ENCODE data around the gene POLR2H.

Gene POLR2H

DNA sequence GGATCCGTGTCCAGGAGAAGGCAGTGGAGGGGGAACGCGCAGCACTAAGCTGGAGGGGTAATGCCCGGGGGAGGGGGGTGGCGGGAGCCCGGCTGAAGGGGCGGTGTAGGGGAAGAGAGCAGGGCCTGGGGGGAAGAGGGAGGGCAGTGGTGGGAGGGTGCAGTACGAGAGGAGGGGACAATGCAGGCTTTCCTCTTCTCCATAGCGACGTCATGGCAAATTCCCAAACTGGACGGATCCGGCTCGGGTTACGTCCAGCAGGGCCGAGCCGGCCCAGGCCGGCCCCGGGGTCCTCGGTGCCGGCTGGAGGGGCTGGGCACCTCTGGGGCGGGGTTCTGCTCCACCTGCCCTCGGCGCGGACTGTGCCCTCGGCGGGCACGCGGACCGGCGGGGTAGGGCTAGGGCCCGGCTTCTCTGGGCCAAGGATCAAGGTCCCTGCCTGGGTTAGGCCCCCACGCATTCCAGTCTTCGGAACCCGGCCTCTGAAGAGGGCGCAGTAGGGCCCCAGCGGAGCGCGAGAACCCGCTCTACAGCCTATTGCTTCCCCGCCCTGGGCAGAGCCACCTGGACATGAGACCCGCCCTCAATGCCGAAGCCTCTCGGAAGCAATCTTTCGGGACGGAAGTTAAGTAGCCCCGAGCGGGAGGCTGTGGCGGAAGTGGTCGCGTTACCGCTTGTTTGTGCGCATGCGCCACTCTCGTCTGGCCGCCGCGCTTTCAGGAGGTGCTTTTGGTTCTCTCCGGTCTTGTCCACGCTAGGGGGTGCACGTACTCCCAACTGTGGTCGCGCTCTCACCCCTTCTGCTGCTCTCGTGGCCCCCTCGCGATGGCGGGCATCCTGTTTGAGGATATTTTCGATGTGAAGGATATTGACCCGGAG, 1.4 kb downstream of the POLR2H start:
- H3K4me3 ChIP-seq (ENCODE audit: low read length): peak overlapping the region; percentile 86
- no peak for TF ChIP-seq ZNF274 (IDR thresholded peaks at IDR 0.05; ENCODE audit: low read depth, low read length)

DNA sequence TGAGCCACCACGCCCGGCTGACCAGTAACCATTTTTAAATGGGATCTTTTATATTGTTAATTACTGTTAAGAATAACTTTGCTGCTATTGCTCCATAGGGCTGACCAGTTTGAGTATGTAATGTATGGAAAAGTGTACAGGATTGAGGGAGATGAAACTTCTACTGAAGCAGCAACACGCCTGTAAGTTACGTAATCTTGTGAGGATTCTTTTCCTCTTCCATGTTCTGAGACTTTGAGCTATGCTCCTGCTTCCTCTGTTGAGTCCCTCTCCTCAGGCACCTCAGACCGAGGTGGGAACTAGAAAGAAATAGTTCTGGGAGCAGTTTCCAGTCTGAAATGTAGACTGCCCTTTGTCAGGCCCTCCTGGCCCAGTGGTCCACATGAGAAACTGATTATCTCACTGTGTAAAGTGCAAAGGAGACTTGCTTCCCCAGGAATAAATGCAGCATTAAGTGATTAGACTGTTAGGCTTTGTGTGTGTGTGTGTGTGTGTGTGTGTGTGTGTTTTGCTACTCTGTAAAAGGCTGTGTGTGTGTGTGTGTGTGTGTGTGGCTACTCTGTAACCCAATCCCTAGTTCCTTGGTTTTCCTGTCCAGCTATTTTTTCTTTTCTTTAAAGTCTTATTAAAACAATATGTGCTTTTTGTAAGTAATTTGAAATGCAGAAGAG, 5.2 kb downstream of the POLR2H start:
- TF ChIP-seq ZNF274 (IDR thresholded peaks at IDR 0.05; ENCODE audit: low read depth, low read length): no peak

DNA sequence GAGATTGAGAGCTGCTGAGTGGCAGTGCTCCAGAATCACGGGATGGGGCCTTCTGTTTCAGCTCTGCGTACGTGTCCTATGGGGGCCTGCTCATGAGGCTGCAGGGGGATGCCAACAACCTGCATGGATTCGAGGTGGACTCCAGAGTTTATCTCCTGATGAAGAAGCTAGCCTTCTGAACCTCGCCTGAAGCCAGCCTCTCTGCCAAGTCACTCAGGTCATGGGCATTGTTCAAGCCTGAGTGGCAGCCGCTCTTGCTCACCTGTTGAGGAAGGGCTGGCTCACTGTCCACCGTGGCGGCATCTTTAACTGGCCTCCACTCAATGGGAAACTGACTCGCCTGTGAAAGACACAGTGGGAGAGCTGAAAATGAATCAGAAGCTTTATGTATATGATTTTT, 6.6 kb downstream of the POLR2H start:
- no peak for TF ChIP-seq ZNF274 (IDR thresholded peaks at IDR 0.05; ENCODE audit: low read depth, low read length)
- no peak overlapping the region for H3K4me3 ChIP-seq (ENCODE audit: low read length)

More for the DNA sequence above, 5.2 kb downstream of the POLR2H start:
- no peak overlapping the region for H3K4me3 ChIP-seq (ENCODE audit: low read length)

DNA sequence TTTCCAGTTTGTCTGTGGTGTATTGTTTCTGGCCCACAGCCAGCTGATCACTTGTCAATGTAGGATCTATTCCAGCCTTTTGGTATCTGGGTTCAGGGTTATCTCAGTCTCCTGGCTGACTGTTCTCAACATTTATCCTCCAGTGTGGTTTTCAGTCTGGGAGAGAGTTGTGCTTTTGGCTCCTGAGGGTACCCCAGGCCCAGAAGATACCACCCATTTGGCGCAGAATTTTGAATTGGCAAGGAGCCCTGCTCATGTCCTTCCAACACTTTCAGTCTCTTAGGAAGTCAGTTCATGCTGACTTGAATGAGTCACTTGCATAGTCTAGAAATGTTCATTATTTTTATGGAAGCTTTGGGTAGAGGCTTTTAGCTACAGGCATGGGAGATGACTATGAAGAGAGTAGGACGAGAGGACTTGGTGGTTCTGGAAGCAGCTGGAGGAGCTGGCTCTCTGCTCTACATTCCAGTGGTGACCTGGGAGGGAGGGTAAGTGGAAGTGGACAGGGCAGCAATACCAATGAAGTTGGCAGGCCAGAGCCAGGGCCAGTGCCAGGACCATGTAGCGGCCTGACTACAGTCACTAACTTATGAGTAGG, 7.2 kb downstream of the POLR2H start:
- H3K4me3 ChIP-seq (ENCODE audit: low read length): no peak overlapping the region
- no peak for TF ChIP-seq ZNF274 (IDR thresholded peaks at IDR 0.05; ENCODE audit: low read depth, low read length)

DNA sequence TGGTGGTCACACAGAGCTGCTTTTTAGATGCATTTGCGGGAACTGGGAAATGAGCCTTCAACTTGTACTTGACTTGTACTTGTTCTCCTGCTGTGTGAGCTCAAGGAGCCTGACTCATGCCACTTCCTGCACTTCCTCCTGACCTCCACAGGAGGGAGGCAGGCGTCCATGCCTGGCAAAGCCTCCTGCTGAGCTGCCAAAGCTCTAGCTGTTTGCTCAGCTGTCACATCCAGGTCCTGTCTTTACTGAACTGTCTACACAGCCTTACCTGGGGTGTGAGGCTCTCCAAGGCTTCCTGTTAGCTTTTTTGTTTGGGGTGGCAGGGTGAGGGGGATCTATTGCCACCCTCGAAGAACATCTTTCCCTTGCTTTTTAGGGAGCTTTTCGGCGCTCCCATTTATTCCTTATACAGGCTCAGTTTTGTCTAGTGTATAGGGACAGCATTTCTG, 10.1 kb downstream of the POLR2H start:
- no peak for TF ChIP-seq ZNF274 (IDR thresholded peaks at IDR 0.05; ENCODE audit: low read depth, low read length)

DNA sequence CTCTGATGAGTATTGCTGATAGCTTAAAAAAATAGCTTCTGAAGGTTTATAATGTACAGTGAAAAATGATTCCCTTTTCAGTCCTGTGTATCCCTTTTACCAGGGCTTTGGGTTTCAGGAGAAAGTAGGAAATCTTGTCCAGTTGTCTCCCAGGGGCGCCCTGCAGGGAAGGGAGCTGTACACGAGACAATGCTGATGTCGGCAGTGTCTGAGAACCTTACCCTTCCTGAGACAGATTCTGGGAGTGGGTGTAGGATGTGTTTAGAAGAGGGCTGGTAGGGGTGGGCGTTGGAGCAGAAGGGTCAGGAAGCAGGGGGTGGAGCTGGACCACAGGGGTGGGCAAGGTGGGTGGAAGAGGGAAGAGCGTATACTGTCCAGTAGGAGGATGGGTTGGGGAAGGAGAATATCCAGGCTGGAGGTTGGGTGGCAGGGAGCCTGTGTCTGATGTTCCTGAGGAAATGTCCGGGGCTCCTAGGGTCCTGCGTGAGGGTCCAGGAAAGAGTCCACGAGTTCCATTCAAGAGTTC, 10.8 kb downstream of the POLR2H start:
- no peak for TF ChIP-seq ZNF274 (IDR thresholded peaks at IDR 0.05; ENCODE audit: low read depth, low read length)

More for the DNA sequence above, 10.1 kb downstream of the POLR2H start:
- no peak overlapping the region for H3K4me3 ChIP-seq (ENCODE audit: low read length)

DNA sequence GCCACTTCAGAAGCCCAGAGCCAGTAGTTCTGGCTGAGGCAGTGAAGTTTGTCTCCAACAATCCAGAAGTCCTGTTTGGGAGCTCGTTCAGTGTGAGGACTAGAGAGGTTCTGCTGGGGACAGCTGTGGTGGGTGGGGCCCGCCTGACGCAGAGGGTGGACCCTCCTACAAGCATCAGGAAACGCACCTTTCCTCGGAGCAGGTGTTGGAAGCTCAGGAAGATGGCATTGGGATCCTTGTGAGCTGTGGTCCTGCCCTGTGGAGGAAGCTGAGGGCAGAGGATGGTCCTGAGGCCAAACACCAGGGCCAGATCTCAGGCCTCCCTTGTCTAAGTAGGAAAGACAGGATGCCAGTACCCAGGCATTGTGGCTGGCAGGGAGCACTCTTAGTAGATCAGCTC, 11.4 kb downstream of the POLR2H start:
- TF ChIP-seq ZNF274 (IDR thresholded peaks at IDR 0.05; ENCODE audit: low read depth, low read length): no peak

More for the DNA sequence above, 10.8 kb downstream of the POLR2H start:
- no peak overlapping the region for H3K4me3 ChIP-seq (ENCODE audit: low read length)

DNA sequence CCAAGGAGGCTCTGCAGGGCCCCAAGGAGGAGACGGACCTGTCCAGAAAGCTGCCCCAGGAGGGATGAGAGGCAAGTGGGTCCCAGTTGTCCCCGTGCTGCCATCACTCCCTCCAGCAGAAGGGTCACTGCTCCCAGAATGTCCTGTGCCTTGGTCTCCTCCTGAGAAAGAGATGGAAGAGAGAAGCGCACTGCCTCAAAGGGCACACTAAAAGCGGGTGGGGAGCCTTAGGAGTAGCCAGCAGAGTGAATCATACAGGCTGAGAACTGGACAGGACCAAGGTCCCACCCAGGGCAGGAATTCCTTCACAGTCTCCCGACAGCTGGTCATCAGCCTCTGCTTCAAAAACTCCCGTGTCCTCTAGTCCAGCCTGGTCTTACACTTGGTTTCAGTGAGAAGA, 11.9 kb downstream of the POLR2H start:
- no peak overlapping the region for H3K4me3 ChIP-seq (ENCODE audit: low read length)
- no peak for TF ChIP-seq ZNF274 (IDR thresholded peaks at IDR 0.05; ENCODE audit: low read depth, low read length)

More for the DNA sequence above, 11.4 kb downstream of the POLR2H start:
- no peak overlapping the region for H3K4me3 ChIP-seq (ENCODE audit: low read length)

DNA sequence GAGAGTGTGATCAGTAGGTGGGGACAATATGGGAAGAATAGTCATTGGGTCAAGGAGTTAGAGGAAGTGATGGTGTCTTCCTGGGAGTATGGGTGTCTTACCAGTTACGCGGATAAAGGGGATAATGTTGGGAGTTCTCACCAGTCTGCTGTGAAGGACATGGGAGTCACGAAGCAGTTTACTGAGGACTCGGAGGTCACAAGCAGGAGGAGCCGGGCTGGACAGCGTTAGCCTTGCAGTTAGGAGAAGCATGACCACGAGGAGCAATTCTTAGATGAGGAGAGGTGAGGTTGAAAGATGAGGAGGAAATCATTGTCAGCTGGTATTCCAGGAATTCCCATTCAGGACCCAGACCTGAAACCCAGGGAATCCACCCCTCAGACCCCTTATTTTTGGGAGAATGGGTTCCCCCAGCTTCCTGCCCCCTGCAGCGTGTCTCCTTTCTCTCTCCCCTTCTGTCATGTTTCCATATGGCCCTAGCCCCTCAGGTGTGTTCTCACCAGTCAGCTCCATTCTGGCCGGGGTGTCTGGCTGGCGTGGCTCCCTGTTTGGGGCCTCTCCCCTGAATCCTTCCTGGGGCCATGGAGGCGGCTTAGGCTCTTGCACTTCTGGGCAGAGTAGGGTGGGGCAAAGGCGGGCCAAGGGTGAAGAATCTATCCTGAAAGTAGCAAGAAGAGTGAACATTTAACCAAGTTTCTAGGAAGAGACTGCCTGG, 14.4 kb downstream of the POLR2H start:
- TF ChIP-seq ZNF274 (IDR thresholded peaks at IDR 0.05; ENCODE audit: low read depth, low read length): no peak
- H3K4me3 ChIP-seq (ENCODE audit: low read length): no peak overlapping the region

DNA sequence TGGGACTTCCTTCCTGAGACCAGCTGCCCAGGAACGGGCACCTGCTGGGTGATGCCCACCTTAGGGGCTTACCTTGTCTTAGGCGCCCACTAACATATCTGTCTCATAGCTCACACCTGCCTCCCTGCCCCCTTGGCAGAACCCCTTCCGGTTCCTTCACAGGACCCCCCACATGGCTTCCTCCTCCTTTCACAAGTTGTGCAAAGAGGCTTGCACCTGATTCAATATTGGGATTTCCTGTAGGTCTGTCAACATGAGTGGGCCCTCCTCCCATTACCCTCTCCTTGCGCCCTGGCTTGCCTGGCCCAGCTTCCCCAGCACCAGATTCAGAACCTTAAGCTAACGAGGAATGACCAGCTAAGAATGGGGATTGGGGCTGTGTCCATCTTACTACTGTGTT, 15.9 kb downstream of the POLR2H start:
- H3K4me3 ChIP-seq (ENCODE audit: low read length): no peak overlapping the region
- no peak for TF ChIP-seq ZNF274 (IDR thresholded peaks at IDR 0.05; ENCODE audit: low read depth, low read length)

DNA sequence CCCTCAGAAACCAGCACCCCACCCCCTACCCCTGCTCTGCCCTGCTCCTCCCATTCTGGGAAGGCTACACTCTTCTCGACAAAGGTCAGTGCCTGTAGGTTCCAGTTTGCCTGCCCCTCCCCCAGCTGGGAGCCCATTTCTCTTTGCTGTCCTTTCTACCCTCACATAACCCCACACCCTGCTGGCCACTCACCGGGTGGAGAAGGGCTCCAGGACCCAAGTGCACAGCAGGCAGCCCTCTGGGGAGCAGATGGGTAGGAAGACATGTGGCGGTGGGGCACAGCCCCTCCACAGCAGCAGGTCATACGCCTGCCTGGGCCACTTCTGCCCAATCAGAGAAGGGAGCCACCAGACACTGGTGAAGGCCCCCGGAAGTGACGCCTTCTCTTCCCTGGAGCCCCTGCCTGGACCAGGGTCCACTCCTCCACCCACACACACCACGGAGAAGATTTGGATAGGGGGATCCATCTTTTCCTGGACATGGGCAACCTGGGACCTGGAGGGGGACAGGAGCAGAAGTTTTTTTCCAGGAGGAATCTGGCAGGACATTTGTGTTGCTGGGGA, 16.5 kb downstream of the POLR2H start, which contains the start of gene THPO:
TSS of gene THPO (minus strand) at position 326 of the 564 bp plus-strand sequence. CDS start 1,948 bp downstream, outside the sequence.
- H3K4me3 ChIP-seq (ENCODE audit: low read length): no peak within 1 kb of the TSS
- TF ChIP-seq ZNF274 (IDR thresholded peaks at IDR 0.05; ENCODE audit: low read depth, low read length): no peak

DNA sequence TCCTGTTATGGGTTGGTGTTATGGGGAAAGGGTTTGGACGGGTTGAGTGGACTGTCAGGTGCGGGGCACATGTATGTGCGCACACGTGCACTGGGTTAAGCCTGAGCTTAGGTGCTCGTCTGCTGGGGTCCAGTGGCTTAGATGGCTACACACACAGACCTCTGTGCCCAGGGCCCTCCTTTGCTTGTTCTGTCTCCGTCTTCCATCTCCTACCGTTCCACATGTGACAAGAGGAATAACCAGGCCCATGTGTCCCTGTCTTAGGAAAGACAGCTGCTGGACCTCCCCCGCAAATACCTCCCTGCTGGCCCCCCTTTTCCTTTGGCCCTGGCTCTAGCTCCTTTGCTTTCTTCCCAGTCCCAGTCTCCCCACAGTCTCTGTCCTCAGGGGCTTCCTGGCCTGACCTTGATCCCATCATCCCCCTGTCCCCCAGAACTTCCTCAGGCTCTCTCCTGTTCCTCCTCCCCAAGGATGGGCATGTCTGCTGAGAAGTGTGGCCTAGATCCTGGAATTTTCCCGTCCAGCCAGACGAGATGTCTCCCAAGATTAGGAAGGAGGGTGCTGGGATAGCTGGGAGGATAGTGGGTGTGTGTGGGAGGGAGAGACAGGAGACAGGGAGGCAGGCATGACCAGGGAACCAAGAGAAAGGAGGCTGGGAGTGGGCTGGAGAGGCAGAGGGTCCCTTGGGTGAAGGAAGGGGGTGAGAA, 17.3 kb downstream of the POLR2H start:
- no peak overlapping the region for H3K4me3 ChIP-seq (ENCODE audit: low read length)
- TF ChIP-seq ZNF274 (IDR thresholded peaks at IDR 0.05; ENCODE audit: low read depth, low read length): no peak

Data from GM08714 (cell line).